ENCODE results near the gene EZH1. TPM values are rescaled to one million over a fixed set of nuclear protein-coding genes. Genes with fewer than 3 reads are reported as not detected.

EZH1 gene
- polyA plus RNA-seq, 1 experiment = 30.4 TPM

GRCh38 chr17:42692489-42692888 lies 52.4 kb downstream of the EZH1 start:
- no peaks in the 10 kb centered on the region for H3K27me3 ChIP-seq (ENCODE audit: control insufficient read depth, insufficient read depth, low read length)
- H3K4me3 ChIP-seq (ENCODE audit: low read depth, low read length) = no peak overlapping the region
- CTCF ChIA-PET = interaction anchor here (1.2 to 3.0 kb wide), 2 partner anchors 13 to 115 kb away, joined by 3 to 10 read pairs; partner anchors contain the start of gene PSMC3IP
- POLR2A ChIA-PET = no interaction called here
- H3K36me3 ChIP-seq (ENCODE audit: control insufficient read depth, insufficient read depth, low read length) = peaks cover 41% of the 10 kb centered on the region
- no peak for TF ChIP-seq CTCF (IDR thresholded peaks at IDR 0.05; ENCODE audit: insufficient read depth, low read depth, low read length)
- DNase-seq (ENCODE audit: low read depth) = no peak

- no peak for TF ChIP-seq CTCF (IDR thresholded peaks at IDR 0.05; ENCODE audit: insufficient read depth, low read depth, low read length)
- peaks cover 43% of the 10 kb centered on the region for H3K36me3 ChIP-seq (ENCODE audit: control insufficient read depth, insufficient read depth, low read length)
- DNase-seq (ENCODE audit: low read depth) = no peak
- H3K27me3 ChIP-seq (ENCODE audit: control insufficient read depth, insufficient read depth, low read length) = no peaks in the 10 kb centered on the region
- H3K4me3 ChIP-seq (ENCODE audit: low read depth, low read length) = no peak overlapping the region
- POLR2A ChIA-PET = no interaction called here
- CTCF ChIA-PET = no interaction called here
Measured at GRCh38 chr17:42691021-42691545, 53.8 kb downstream of the EZH1 start.

- H3K36me3 ChIP-seq (ENCODE audit: control insufficient read depth, insufficient read depth, low read length) = peaks cover 42% of the 10 kb centered on the region
- H3K4me3 ChIP-seq (ENCODE audit: low read depth, low read length) = no peak overlapping the region
- CTCF ChIA-PET = no interaction called here
- POLR2A ChIA-PET = no interaction called here
- TF ChIP-seq CTCF (IDR thresholded peaks at IDR 0.05; ENCODE audit: insufficient read depth, low read depth, low read length) = no peak
- no peak for DNase-seq (ENCODE audit: low read depth)
- no peaks in the 10 kb centered on the region for H3K27me3 ChIP-seq (ENCODE audit: control insufficient read depth, insufficient read depth, low read length)
Measured at GRCh38 chr17:42690596-42690995, 54.2 kb downstream of the EZH1 start.

- TF ChIP-seq CTCF (IDR thresholded peaks at IDR 0.05; ENCODE audit: insufficient read depth, low read depth, low read length) = no peak
- peaks cover 43% of the 10 kb centered on the region for H3K36me3 ChIP-seq (ENCODE audit: control insufficient read depth, insufficient read depth, low read length)
- no peak overlapping the region for H3K4me3 ChIP-seq (ENCODE audit: low read depth, low read length)
- no peaks in the 10 kb centered on the region for H3K27me3 ChIP-seq (ENCODE audit: control insufficient read depth, insufficient read depth, low read length)
- no peak for DNase-seq (ENCODE audit: low read depth)
- POLR2A ChIA-PET = no interaction called here
- CTCF ChIA-PET = no interaction called here
Measured at GRCh38 chr17:42687707-42688320, 57.0 kb downstream of the EZH1 start.

GRCh38 chr17:42686520-42687128 lies 58.2 kb downstream of the EZH1 start:
- TF ChIP-seq CTCF (IDR thresholded peaks at IDR 0.05; ENCODE audit: insufficient read depth, low read depth, low read length) = no peak
- no peak overlapping the region for H3K4me3 ChIP-seq (ENCODE audit: low read depth, low read length)
- CTCF ChIA-PET = interaction anchor here (1.0 kb wide), 1 partner anchor 138 kb away, joined by 3 read pairs; no protein-coding TSS in a partner anchor
- H3K27me3 ChIP-seq (ENCODE audit: control insufficient read depth, insufficient read depth, low read length) = no peaks in the 10 kb centered on the region
- POLR2A ChIA-PET = no interaction called here
- no peak for DNase-seq (ENCODE audit: low read depth)
- peaks cover 39% of the 10 kb centered on the region for H3K36me3 ChIP-seq (ENCODE audit: control insufficient read depth, insufficient read depth, low read length)
